ENCODE data around the gene SIK3. TPM values are rescaled to one million over a fixed set of nuclear protein-coding genes. Genes with fewer than 3 reads are reported as not detected.
A peak's percentile ranks its signal among the peaks of the same experiment; 100 is the strongest.

Gene SIK3
- total RNA-seq, 2 experiments from 2014 or later: 81.4 to 86.1 TPM

GRCh38 chr11:116917632-116918031 is 180.6 kb downstream of the SIK3 start:
- Histone ChIP-seq H3K27ac (ENCODE audit: low read depth in 1 of 2, low read length in 2 of 2) (no peak overlapping the region), H3K36me3 (ENCODE audit: insufficient read depth, low read length) (peaks cover 8% of the 10 kb centered on the region), H3K27me3 (ENCODE audit: control insufficient read depth in 1 of 2, insufficient read depth in 2 of 2, low read length in 2 of 2) (no peaks in the 10 kb centered on the region), H3K4me3 (ENCODE audit: low read length) (no peak overlapping the region), H3K9me3 (ENCODE audit: control insufficient read depth in 1 of 2, insufficient read depth in 1 of 2, low read length in 2 of 2) (no peaks in the 10 kb centered on the region), H3K4me1 (ENCODE audit: insufficient read depth, low read length) (no peaks in the 10 kb centered on the region)
- H3K36me3 Mint-ChIP-seq (ENCODE audit: low read depth): peaks cover 44% of the 10 kb centered on the region
- intact Hi-C loops (cut with DNase I, micrococcal nuclease): no loop called here
- peak overlapping the region; percentile 20 for H3K27ac Mint-ChIP-seq
- no peak for TF ChIP-seq CTCF (IDR thresholded peaks at IDR 0.05)
- H3K4me3 Mint-ChIP-seq: no peak overlapping the region
- peaks cover 32% of the 10 kb centered on the region for H3K4me1 Mint-ChIP-seq (ENCODE audit: low read depth)
- H3K27me3 Mint-ChIP-seq: no peaks in the 10 kb centered on the region
- no peak for DNase-seq
- ATAC-seq (ENCODE audit: poor library complexity): no peak
- POLR2A ChIA-PET: interaction anchor here (1.6 to 2.2 kb wide), 2 partner anchors 13 to 27 kb away, joined by 4 to 6 read pairs; no protein-coding TSS in a partner anchor
- CTCF ChIA-PET: interaction anchor here (1.1 kb wide), 1 partner anchor 13 kb away, joined by 4 read pairs; no protein-coding TSS in a partner anchor
- H3K9me3 Mint-ChIP-seq: no peaks in the 10 kb centered on the region

DNA sequence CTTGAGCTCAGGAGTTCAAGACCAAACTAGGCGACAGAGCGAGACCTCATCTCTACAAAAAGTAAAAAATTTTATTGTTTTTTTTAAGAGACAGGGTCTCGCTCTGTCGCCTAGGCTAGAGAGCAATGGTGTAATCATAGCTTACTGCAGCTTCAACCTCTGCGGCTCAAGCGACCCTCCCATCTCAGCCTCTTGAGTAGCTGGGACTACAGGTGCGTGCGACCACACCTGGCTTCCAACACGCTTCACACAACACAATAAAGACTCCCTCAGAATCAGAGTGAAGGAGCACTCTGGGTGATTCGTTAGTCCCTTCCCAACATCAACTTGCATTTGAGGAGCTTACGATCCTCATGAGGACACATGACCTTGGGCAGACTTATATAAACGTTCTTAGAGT is 181.3 kb downstream of the SIK3 start:
- Mint-ChIP-seq H3K27ac (peak overlapping the region; percentile 20), H3K4me1 (ENCODE audit: low read depth) (peaks cover 32% of the 10 kb centered on the region), H3K27me3 (no peaks in the 10 kb centered on the region), H3K4me3 (no peak overlapping the region), H3K9me3 (no peaks in the 10 kb centered on the region), H3K36me3 (ENCODE audit: low read depth) (peaks cover 44% of the 10 kb centered on the region)
- Histone ChIP-seq H3K9me3 (ENCODE audit: control insufficient read depth in 1 of 2, insufficient read depth in 1 of 2, low read length in 2 of 2) (no peaks in the 10 kb centered on the region), H3K27ac (ENCODE audit: low read depth in 1 of 2, low read length in 2 of 2) (no peak overlapping the region), H3K36me3 (ENCODE audit: insufficient read depth, low read length) (peaks cover 8% of the 10 kb centered on the region), H3K27me3 (ENCODE audit: control insufficient read depth in 1 of 2, insufficient read depth in 2 of 2, low read length in 2 of 2) (no peaks in the 10 kb centered on the region), H3K4me1 (ENCODE audit: insufficient read depth, low read length) (no peaks in the 10 kb centered on the region), H3K4me3 (ENCODE audit: low read length) (no peak overlapping the region)
- ChIA-PET CTCF (interaction anchor here (1.1 kb wide), 1 partner anchor 13 kb away, joined by 4 read pairs; no protein-coding TSS in a partner anchor), POLR2A (interaction anchor here (1.6 to 2.2 kb wide), 2 partner anchors 13 to 26 kb away, joined by 4 to 6 read pairs; no protein-coding TSS in a partner anchor)
- DNase-seq (no peak), ATAC-seq (ENCODE audit: poor library complexity) (no peak)
- no peak for TF ChIP-seq CTCF (IDR thresholded peaks at IDR 0.05)
- intact Hi-C loops (cut with DNase I, micrococcal nuclease): no loop called here

- DNase-seq (no peak), ATAC-seq (ENCODE audit: poor library complexity) (no peak)
- Histone ChIP-seq H3K4me3 (ENCODE audit: low read length) (no peak overlapping the region), H3K27ac (ENCODE audit: low read depth in 1 of 2, low read length in 2 of 2) (no peak overlapping the region), H3K9me3 (ENCODE audit: control insufficient read depth in 1 of 2, insufficient read depth in 1 of 2, low read length in 2 of 2) (no peaks in the 10 kb centered on the region), H3K36me3 (ENCODE audit: insufficient read depth, low read length) (peaks cover 8% of the 10 kb centered on the region), H3K4me1 (ENCODE audit: insufficient read depth, low read length) (no peaks in the 10 kb centered on the region), H3K27me3 (ENCODE audit: control insufficient read depth in 1 of 2, insufficient read depth in 2 of 2, low read length in 2 of 2) (no peaks in the 10 kb centered on the region)
- POLR2A ChIA-PET: interaction anchor here (1.2 to 1.6 kb wide), 2 partner anchors 14 kb away, joined by 3 to 4 read pairs; no protein-coding TSS in a partner anchor
- CTCF ChIA-PET: no interaction called here
- H3K9me3 Mint-ChIP-seq: no peaks in the 10 kb centered on the region
- intact Hi-C loops (cut with DNase I, micrococcal nuclease): no loop called here
- no peak for TF ChIP-seq CTCF (IDR thresholded peaks at IDR 0.05)
- no peaks in the 10 kb centered on the region for H3K27me3 Mint-ChIP-seq
- H3K27ac Mint-ChIP-seq: no peak overlapping the region
- H3K36me3 Mint-ChIP-seq (ENCODE audit: low read depth): peaks cover 45% of the 10 kb centered on the region
- peaks cover 32% of the 10 kb centered on the region for H3K4me1 Mint-ChIP-seq (ENCODE audit: low read depth)
- H3K4me3 Mint-ChIP-seq: no peak overlapping the region
Observed at GRCh38 chr11:116916052-116916451, 182.2 kb downstream of the SIK3 start.

Measured in CD4-positive, alpha-beta T cell (primary cell).